SK-N-SH treated with all-trans-retinoic acid at 6 μM for 48 hours (cell line): ENCODE results near the gene FAM50A.

Source experiments
- BACH2 ChIP-seq: fragments of 250-450 bp; sonication (Bioruptor Pico); IDR thresholded peaks from 2 replicates; pipeline ENCODE4 v1.9.0; 2021; ENCODE audit warnings: mild to moderate bottlenecking, borderline replicate concordance
- CREB5 ChIP-seq: fragments of 250-450 bp; sonication (Bioruptor Pico); IDR thresholded peaks from 2 replicates; pipeline ENCODE4 v1.5.1; 2020; ENCODE audit warnings: low read depth, mild to moderate bottlenecking, moderate library complexity
- CSDC2 ChIP-seq: fragments of 250-450 bp; sonication (Bioruptor Pico); IDR thresholded peaks from 2 replicates; pipeline ENCODE4 v1.5.0; 2020; ENCODE audit warnings: mild to moderate bottlenecking, moderate library complexity
- CSRNP3 ChIP-seq: fragments of 250-450 bp; sonication (Bioruptor Pico); IDR thresholded peaks from 2 replicates; pipeline ENCODE4 v1.5.1; 2021; ENCODE audit warnings: mild to moderate bottlenecking, moderate library complexity
- GLIS3 ChIP-seq: fragments of 250-450 bp; sonication (Bioruptor Pico); IDR thresholded peaks from 2 replicates; pipeline ENCODE4 v1.5.0; 2020; ENCODE audit warnings: mild to moderate bottlenecking, moderate library complexity
- RARB ChIP-seq: fragments of 250-450 bp; sonication (Bioruptor Pico); IDR thresholded peaks from 2 replicates; pipeline ENCODE4 v1.8.0; 2021; ENCODE audit warnings: mild to moderate bottlenecking, moderate library complexity
- TOX ChIP-seq: fragments of 250-450 bp; sonication (Bioruptor Pico); IDR thresholded peaks from 2 replicates; pipeline ENCODE4 v1.8.0; 2021; ENCODE audit warnings: mild to moderate bottlenecking, moderate library complexity, borderline replicate concordance
- ZFP3 ChIP-seq: fragments of 250-450 bp; sonication (Bioruptor Pico); IDR thresholded peaks from 2 replicates; pipeline ENCODE4 v1.5.0; 2020; ENCODE audit warnings: mild to moderate bottlenecking, moderate library complexity
- ZFP30 ChIP-seq: fragments of 450-650 bp; formaldehyde crosslinking; IDR thresholded peaks from 2 replicates; pipeline ENCODE4 v1.5.0; 2022; ENCODE audit warnings: mild to moderate bottlenecking, moderate library complexity
- ZNF8 ChIP-seq: fragments of 450-650 bp; formaldehyde crosslinking; IDR thresholded peaks from 2 replicates; pipeline ENCODE4 v1.5.0; 2020; ENCODE audit warnings: mild to moderate bottlenecking, moderate library complexity
- TF ChIP-seq, protein P1 (sequence below): fragments of 250-450 bp; sonication (Bioruptor Pico); IDR thresholded peaks from 2 replicates; pipeline ENCODE4 v1.8.0; 2020; ENCODE audit warnings: mild to moderate bottlenecking, moderate library complexity, borderline replicate concordance

- TF ChIP-seq ZFP3 (CRISPR knock-in tag) (no peak), BACH2 (no peak), CSDC2 (CRISPR knock-in tag) (no peak), ZFP30 (CRISPR knock-in tag) (no peak), CREB5 (CRISPR knock-in tag) (no peak), RARB (no peak), CSRNP3 (CRISPR knock-in tag) (no peak), TOX (no peak), GLIS3 (CRISPR knock-in tag) (no peak), ZNF8 (no peak)
- TF ChIP-seq, protein P1, sequence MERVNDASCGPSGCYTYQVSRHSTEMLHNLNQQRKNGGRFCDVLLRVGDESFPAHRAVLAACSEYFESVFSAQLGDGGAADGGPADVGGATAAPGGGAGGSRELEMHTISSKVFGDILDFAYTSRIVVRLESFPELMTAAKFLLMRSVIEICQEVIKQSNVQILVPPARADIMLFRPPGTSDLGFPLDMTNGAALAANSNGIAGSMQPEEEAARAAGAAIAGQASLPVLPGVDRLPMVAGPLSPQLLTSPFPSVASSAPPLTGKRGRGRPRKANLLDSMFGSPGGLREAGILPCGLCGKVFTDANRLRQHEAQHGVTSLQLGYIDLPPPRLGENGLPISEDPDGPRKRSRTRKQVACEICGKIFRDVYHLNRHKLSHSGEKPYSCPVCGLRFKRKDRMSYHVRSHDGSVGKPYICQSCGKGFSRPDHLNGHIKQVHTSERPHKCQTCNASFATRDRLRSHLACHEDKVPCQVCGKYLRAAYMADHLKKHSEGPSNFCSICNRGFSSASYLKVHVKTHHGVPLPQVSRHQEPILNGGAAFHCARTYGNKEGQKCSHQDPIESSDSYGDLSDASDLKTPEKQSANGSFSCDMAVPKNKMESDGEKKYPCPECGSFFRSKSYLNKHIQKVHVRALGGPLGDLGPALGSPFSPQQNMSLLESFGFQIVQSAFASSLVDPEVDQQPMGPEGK (CRISPR knock-in tag) = no peak
These were observed 22.1 kb downstream of the FAM50A start for GRCh38 chrX:154466036-154466435.
